Stomach (tissue), 9 donors: Measurements from ENCODE around the gene CRYBG2. TPM values are rescaled to one million over a fixed set of nuclear protein-coding genes. Genes with fewer than 3 reads are reported as not detected.
"Not testable (repeated sequence)": the region's sequence is repeated elsewhere in the genome, so short reads cannot be mapped to it uniquely, and the experiment has no call there.

Experiments used
- DNase-seq, 2 donors: peaks; one replicate each; pipeline versions ENCODE4 v3.0.0 to v3.0.0-alpha.2; 2013 to 2019
- H3K27ac ChIP-seq, 5 donors: fragments of 200-600 bp in 4 of 5; sonication (generic) in 4 of 5; one replicate each; pipeline ENCODE4 v1.5.1; 2013 to 2019; ENCODE audit warnings: mild to moderate bottlenecking in 1 of 5, moderate library complexity in 1 of 5
- H3K27me3 ChIP-seq, 3 donors: fragments of 200-600 bp; sonication (generic); one replicate each; pipeline ENCODE4 v1.5.1; 2017 to 2019; ENCODE audit warnings: mixed run types in 1 of 3
- H3K36me3 ChIP-seq, 4 donors: fragments of 200-600 bp; sonication (generic); 1 replicate in 3 of 4; 2 replicates in 1 of 4; pipeline ENCODE4 v1.5.1; 2016 to 2019
- H3K4me1 ChIP-seq, 4 donors: fragments of 200-600 bp; sonication (generic); one replicate each; pipeline ENCODE4 v1.5.1; 2016 to 2019
- H3K4me3 ChIP-seq, 4 donors: fragments of 200-600 bp; sonication (generic) in 3 of 4; one replicate each; pipeline ENCODE4 v1.5.1; 2016 to 2019; ENCODE audit warnings: mild to moderate bottlenecking in 1 of 4
- H3K9me3 ChIP-seq, 4 donors: fragments of 200-600 bp; sonication (generic); one replicate each; pipeline ENCODE4 v1.5.1; 2016 to 2019
- CTCF ChIP-seq, 7 experiments: fragments of 450-650 bp in 4 of 7; fragments of 200-600 bp in 3 of 7; sonication (generic) in 3 of 7; IDR thresholded peaks; one replicate each; pipeline ENCODE4 v1.5.1; 2016 to 2019; ENCODE audit warnings: antibody characterized with exemption in 7 of 7, control low read depth in 2 of 7, mild to moderate bottlenecking in 1 of 7
- EP300 ChIP-seq: sonication (generic); formaldehyde crosslinking; IDR thresholded peaks from one replicate; pipeline ENCODE4 v1.6.1; 2017; ENCODE audit warnings: antibody characterized with exemption
- POLR2A ChIP-seq, 4 donors: fragments of 450-650 bp; IDR thresholded peaks; one replicate each; pipeline ENCODE4 v1.6.1; 2016; ENCODE audit warnings: antibody characterized with exemption in 4 of 4, control low read depth in 2 of 4, mild to moderate bottlenecking in 1 of 4, moderate library complexity in 1 of 4
- POLR2AphosphoS5 ChIP-seq, 3 donors: sonication (generic); formaldehyde crosslinking; IDR thresholded peaks; one replicate each; pipeline ENCODE4 v1.6.1; 2016; ENCODE audit warnings: antibody characterized with exemption in 3 of 3
- WGBS, 5 donors: extraction: QIAGEN DNeasy Blood & Tissue Kit in 3 of 5; methylation state at CpG; one replicate each; pipeline versions ENCODE4 v1.1.5 to v1.1.7; 2013 to 2018; 5-methylcytosine and 5-hydroxymethylcytosine counted together
- intact Hi-C: fragments of 100-400 bp; cut with DNase I; formaldehyde crosslinking; loops from one replicate; pipeline ENCODE4 v1.15.1; 2023; ENCODE audit warnings: low total_unique reads
- polyA plus RNA-seq, 3 donors: library from polyadenylated mRNA; stranded (reverse); fragments of 200-250 nt; gene quantifications; one replicate each; pipeline ENCODE4 v1.2.3, GENCODE V29; 2013
- total RNA-seq, 5 donors: library from RNA; depleted of rRNA; stranded (reverse); fragments of >200 nt; gene quantifications; one replicate each; pipeline versions ENCODE4 v1.1.0 to v1.2.3, GENCODE V29; 2014 to 2016
- donor health status: healthy with polysubstance abuse.
- donor health status: Bipolar disorder and iron deficiency.
- donor health status: healthy.

Gene CRYBG2
- total and polyA plus RNA-seq, 8 donors: 0.15 to 66.8 (median 3.2) TPM

- H3K4me1 ChIP-seq: peaks cover 0 to 8% (median 4%) of the 10 kb centered on the region in 4 donors
- no peaks in the 10 kb centered on the region for H3K9me3 ChIP-seq
- no peak overlapping the region for H3K4me3 ChIP-seq
- H3K36me3 ChIP-seq: no peaks in the 10 kb centered on the region
- TF ChIP-seq CTCF (IDR thresholded peaks at IDR 0.05) (no peak), EP300 (no peak), POLR2AphosphoS5 (IDR thresholded peaks at IDR 0.05) (no peak), POLR2A (IDR thresholded peaks at IDR 0.05) (no peak)
- WGBS, 5 donors: 94 to 99% (median 95%) methylated on average over 3 to 4 of the region's 4 CpGs
- H3K27me3 ChIP-seq: peaks cover 0 to 21% (median 0%) of the 10 kb centered on the region in 3 donors
- no peak for DNase-seq
- intact Hi-C loops: no loop called here
- H3K27ac ChIP-seq: no peak overlapping the region
Measured at GRCh38 chr1:26376050-26376449, 22.1 kb upstream of the CRYBG2 start.

GRCh38 chr1:26375081-26375480, 21.2 kb upstream of the CRYBG2 start:
- Histone ChIP-seq H3K4me1 (peaks cover 0 to 8% (median 4%) of the 10 kb centered on the region in 4 donors), H3K27me3 (peaks cover 0 to 19% (median 0%) of the 10 kb centered on the region in 3 donors), H3K27ac (no peak overlapping the region), H3K4me3 (no peak overlapping the region), H3K9me3 (no peaks in the 10 kb centered on the region), H3K36me3 (no peaks in the 10 kb centered on the region)
- intact Hi-C loops: no loop called here
- TF ChIP-seq EP300 (no peak), POLR2AphosphoS5 (IDR thresholded peaks at IDR 0.05) (no peak), POLR2A (IDR thresholded peaks at IDR 0.05) (no peak), CTCF (IDR thresholded peaks at IDR 0.05) (no peak)
- no peak for DNase-seq
- WGBS, 5 donors: 56 to 81% (median 64%) methylated on average over 6 of the region's 6 CpGs

GRCh38 chr1:26374361-26374760, 20.4 kb upstream of the CRYBG2 start:
- H3K4me3 ChIP-seq, intact Hi-C loops, H3K36me3 ChIP-seq, DNase-seq, H3K9me3 ChIP-seq, H3K4me1 ChIP-seq, H3K27ac ChIP-seq: not testable (repeated sequence)
- H3K27me3 ChIP-seq: peaks cover 0 to 23% (median 0%) of the 10 kb centered on the region in 3 donors
- 46 to 100% (median 54%) methylated on average over 1 to 2 of the region's 2 CpGs for WGBS, 5 donors

GRCh38 chr1:26373789-26374188, 19.9 kb upstream of the CRYBG2 start:
- H3K4me1 ChIP-seq: peaks cover 0 to 8% (median 4%) of the 10 kb centered on the region in 4 donors
- 39 to 54% (median 47%) methylated on average over 2 of the region's 2 CpGs for WGBS, 5 donors
- no peak for TF ChIP-seq POLR2A (IDR thresholded peaks at IDR 0.05)
- no peak for TF ChIP-seq POLR2AphosphoS5 (IDR thresholded peaks at IDR 0.05)
- TF ChIP-seq EP300: no peak
- H3K9me3 ChIP-seq: no peaks in the 10 kb centered on the region
- no peak for DNase-seq
- intact Hi-C loops: no loop called here
- peaks cover 0 to 29% (median 0%) of the 10 kb centered on the region in 3 donors for H3K27me3 ChIP-seq
- H3K27ac ChIP-seq: no peak overlapping the region
- H3K36me3 ChIP-seq: no peaks in the 10 kb centered on the region
- no peak overlapping the region for H3K4me3 ChIP-seq

GRCh38 chr1:26373281-26373680, 19.4 kb upstream of the CRYBG2 start:
- H3K27me3 ChIP-seq: peaks cover 0 to 32% (median 0%) of the 10 kb centered on the region in 3 donors
- no peak overlapping the region for H3K4me3 ChIP-seq
- no peak for DNase-seq
- 51 to 72% (median 67%) methylated on average over 4 of the region's 4 CpGs for WGBS, 5 donors
- intact Hi-C loops: no loop called here
- no peaks in the 10 kb centered on the region for H3K9me3 ChIP-seq
- no peaks in the 10 kb centered on the region for H3K36me3 ChIP-seq
- TF ChIP-seq CTCF (IDR thresholded peaks at IDR 0.05) (no peak), EP300 (no peak), POLR2AphosphoS5 (IDR thresholded peaks at IDR 0.05) (no peak), POLR2A (IDR thresholded peaks at IDR 0.05) (no peak)
- no peak overlapping the region for H3K27ac ChIP-seq
- peaks cover 0 to 5% (median 4%) of the 10 kb centered on the region in 4 donors for H3K4me1 ChIP-seq

GRCh38 chr1:26372611-26373010, 18.7 kb upstream of the CRYBG2 start, which contains the start of gene ZNF683:
Gene ZNF683 (minus strand): TSS chr1:26372750. CDS start chr1:26368571, 4,179 bp downstream.
- intact Hi-C loops, H3K36me3 ChIP-seq, H3K27ac ChIP-seq, H3K4me3 ChIP-seq, H3K4me1 ChIP-seq, H3K9me3 ChIP-seq, DNase-seq: not testable (repeated sequence)
- WGBS, 5 donors: 61 to 81% (median 69%) methylated on average over 2 to 3 of the region's 3 CpGs
- peaks cover 0 to 39% (median 0%) of the 10 kb centered on the region in 3 donors for H3K27me3 ChIP-seq
